ENCODE results near the gene TMEM151B.

TMEM151B gene

DNA sequence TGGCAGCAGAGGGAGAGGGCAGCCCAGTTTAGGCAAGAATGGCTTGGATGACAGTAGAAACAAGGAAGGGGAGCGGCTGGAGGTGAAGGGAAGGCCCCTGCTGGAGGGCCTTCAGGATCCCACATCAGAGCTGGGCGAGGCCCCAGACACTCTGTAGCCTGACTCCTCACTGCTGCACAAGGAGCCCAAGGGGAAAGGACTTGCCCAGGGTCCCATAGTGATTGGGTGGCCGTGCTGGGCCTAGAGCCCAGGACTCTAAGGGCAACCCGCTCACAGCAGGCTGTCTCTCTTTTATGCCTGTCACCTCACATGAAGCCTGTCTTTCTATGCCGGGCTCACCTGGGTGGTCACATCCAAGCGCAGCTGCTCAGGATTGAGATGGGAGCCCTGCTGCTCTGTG lies 33.6 kb downstream of the TMEM151B start:
- in situ Hi-C loops (cut with MboI; ENCODE audit: low sequenced_read_pairs, unreplicated experiment), result no loop called here
- no peak for DNase-seq (ENCODE audit: low spot score)
- TF ChIP-seq, protein P1, sequence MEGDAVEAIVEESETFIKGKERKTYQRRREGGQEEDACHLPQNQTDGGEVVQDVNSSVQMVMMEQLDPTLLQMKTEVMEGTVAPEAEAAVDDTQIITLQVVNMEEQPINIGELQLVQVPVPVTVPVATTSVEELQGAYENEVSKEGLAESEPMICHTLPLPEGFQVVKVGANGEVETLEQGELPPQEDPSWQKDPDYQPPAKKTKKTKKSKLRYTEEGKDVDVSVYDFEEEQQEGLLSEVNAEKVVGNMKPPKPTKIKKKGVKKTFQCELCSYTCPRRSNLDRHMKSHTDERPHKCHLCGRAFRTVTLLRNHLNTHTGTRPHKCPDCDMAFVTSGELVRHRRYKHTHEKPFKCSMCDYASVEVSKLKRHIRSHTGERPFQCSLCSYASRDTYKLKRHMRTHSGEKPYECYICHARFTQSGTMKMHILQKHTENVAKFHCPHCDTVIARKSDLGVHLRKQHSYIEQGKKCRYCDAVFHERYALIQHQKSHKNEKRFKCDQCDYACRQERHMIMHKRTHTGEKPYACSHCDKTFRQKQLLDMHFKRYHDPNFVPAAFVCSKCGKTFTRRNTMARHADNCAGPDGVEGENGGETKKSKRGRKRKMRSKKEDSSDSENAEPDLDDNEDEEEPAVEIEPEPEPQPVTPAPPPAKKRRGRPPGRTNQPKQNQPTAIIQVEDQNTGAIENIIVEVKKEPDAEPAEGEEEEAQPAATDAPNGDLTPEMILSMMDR (IDR thresholded peaks at IDR 0.05; ENCODE audit: borderline replicate concordance, control extremely low read depth, extremely low read depth, insufficient read depth, missing control alignments), result no peak

DNA sequence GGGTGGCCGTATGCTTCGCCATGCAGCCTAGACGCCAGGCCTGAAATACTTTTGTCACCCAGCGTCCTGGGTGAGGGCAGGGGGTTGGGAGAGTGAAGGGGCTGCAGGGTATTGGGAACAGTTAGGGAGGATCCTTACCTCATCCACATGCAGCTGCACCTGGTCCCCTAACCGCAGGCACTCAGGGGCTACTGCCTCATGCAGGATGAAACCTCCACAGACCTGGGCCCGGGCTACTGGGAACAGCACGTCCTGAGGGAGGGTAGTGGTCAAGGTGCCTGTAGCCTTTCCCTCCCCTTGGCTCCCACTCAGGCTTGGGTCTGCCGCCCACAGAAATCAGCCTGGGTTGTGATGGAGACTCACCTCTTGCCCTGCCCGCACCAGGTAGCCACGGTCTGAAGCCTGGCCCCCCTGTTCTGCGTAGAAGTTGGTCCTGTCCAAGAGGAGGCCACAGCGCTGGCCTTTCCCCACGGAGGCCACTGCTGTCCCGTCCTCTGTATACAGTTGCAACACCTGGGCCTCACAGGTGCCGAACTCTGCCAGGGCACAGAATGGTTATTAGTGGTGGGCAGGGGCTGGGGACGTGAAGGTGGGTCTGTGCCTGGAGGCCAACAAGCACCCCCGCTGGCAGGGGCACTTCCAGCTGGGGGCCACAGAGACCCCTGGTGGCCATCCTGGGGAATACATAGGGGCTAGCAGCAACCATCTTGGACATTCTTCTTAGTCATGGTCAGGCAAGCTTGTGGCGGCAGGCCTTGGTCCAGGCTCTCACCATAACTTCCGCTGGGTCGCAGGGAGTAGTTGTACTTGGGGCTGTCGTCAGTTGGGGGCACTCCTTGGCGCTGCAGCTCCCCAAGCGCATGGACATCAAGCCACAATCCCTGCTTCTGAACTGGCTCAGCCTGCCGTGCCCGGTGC lies 34.3 kb downstream of the TMEM151B start:
- TF ChIP-seq, protein P1 (IDR thresholded peaks at IDR 0.05; ENCODE audit: borderline replicate concordance, control extremely low read depth, extremely low read depth, insufficient read depth, missing control alignments), result peak; percentile 73
- in situ Hi-C loops (cut with MboI; ENCODE audit: low sequenced_read_pairs, unreplicated experiment), result no loop called here
- DNase-seq (ENCODE audit: low spot score), result peak; percentile 82

DNA sequence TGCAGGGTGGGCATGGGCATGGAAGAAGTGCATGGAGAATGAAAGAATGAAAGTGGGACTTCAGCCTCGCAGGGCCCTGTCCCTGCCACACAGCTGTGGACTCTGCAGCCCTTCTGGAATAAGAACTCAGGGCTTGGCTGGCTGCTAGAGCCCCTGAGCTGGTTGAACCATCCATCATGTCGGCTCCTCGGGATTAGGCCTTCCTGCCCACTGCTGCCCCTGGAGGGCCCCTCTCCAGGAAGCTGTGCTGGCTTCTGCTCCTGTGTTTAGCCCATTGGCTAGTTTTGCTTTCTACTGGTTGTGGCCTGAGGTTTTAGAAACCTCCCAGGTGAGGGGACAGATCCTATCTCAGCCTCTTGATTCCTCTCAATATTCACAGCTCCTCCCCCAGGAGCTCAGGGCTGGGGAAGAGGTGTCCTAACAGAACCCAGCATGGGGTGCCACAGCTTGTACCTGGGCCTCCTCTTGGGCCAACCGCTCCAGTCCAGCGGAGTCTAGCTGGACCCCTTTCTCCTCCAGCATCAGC lies 35.0 kb downstream of the TMEM151B start:
- TF ChIP-seq, protein P1 (IDR thresholded peaks at IDR 0.05; ENCODE audit: borderline replicate concordance, control extremely low read depth, extremely low read depth, insufficient read depth, missing control alignments), result no peak
- in situ Hi-C loops (cut with MboI; ENCODE audit: low sequenced_read_pairs, unreplicated experiment), result no loop called here
- peak; percentile 14 for DNase-seq (ENCODE audit: low spot score)

- in situ Hi-C loops (cut with MboI; ENCODE audit: low sequenced_read_pairs, unreplicated experiment), result no loop called here
- peak; percentile 9 for DNase-seq (ENCODE audit: low spot score)
- TF ChIP-seq, protein P1 (IDR thresholded peaks at IDR 0.05; ENCODE audit: borderline replicate concordance, control extremely low read depth, extremely low read depth, insufficient read depth, missing control alignments), result no peak
Observed at GRCh38 chr6:44306710-44307109, 36.5 kb downstream of the TMEM151B start.

- DNase-seq (ENCODE audit: low spot score), result no peak
- TF ChIP-seq, protein P1 (IDR thresholded peaks at IDR 0.05; ENCODE audit: borderline replicate concordance, control extremely low read depth, extremely low read depth, insufficient read depth, missing control alignments), result no peak
- in situ Hi-C loops (cut with MboI; ENCODE audit: low sequenced_read_pairs, unreplicated experiment), result no loop called here
Observed at GRCh38 chr6:44307217-44307616, 37.0 kb downstream of the TMEM151B start.

DNA sequence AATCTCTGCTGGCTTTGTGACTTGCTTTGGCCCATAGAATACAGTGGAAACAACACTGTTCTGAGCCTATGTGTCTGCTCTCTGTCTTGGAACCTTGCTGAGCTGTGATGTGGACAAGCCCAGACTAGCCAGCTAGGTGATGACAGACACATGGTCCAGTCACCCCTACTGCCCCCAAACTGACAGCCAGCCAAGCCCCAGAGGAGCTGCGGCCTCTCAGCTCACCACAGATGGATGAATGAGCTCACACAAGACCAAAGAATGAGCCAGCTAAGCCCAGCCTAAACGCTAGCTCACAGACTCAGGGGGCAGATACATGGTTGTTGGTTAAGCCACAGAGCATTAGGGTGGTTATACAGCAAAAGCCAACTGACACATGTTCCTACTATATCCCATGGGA lies 38.8 kb downstream of the TMEM151B start:
- TF ChIP-seq, protein P1 (IDR thresholded peaks at IDR 0.05; ENCODE audit: borderline replicate concordance, control extremely low read depth, extremely low read depth, insufficient read depth, missing control alignments), result no peak
- in situ Hi-C loops (cut with MboI; ENCODE audit: low sequenced_read_pairs, unreplicated experiment), result no loop called here
- DNase-seq (ENCODE audit: low spot score), result no peak

Measured in GM13976 (cell line).